ENCODE measurements around the gene FRAS1. TPM values are rescaled to one million over a fixed set of nuclear protein-coding genes. Genes with fewer than 3 reads are reported as not detected.

Gene FRAS1
- total RNA-seq, 3 donors from 2014 or later: 4.9 to 7.5 (median 6.6) TPM

GRCh38 chr4:78418406-78418805 is 361.3 kb downstream of the FRAS1 start:
- DNase-seq (ENCODE audit: low spot score in 2 of 2): no peak

GRCh38 chr4:78423790-78424189 is 366.7 kb downstream of the FRAS1 start:
- H3K27me3 ChIP-seq: no peaks in the 10 kb centered on the region
- DNase-seq (ENCODE audit: low spot score in 2 of 2): no peak
- no peaks in the 10 kb centered on the region for H3K36me3 ChIP-seq
- no peak overlapping the region for H3K4me3 ChIP-seq
- H3K4me1 ChIP-seq: no peaks in the 10 kb centered on the region
- no peak overlapping the region for H3K27ac ChIP-seq
- no peak for TF ChIP-seq CTCF (IDR thresholded peaks at IDR 0.05)
- TF ChIP-seq POLR2AphosphoS5 (IDR thresholded peaks at IDR 0.05): no peak
- no peak for TF ChIP-seq POLR2A (IDR thresholded peaks at IDR 0.05)
- intact Hi-C loops (cut with DNase I; ENCODE audit: low total_unique reads): no loop called here
- H3K9me3 ChIP-seq: no peaks in the 10 kb centered on the region

More at GRCh38 chr4:78418406-78418805, 361.3 kb downstream of the FRAS1 start:
- TF ChIP-seq POLR2A (IDR thresholded peaks at IDR 0.05) (no peak), CTCF (IDR thresholded peaks at IDR 0.05) (no peak), POLR2AphosphoS5 (IDR thresholded peaks at IDR 0.05) (no peak)
- H3K9me3 ChIP-seq: no peaks in the 10 kb centered on the region
- no peak overlapping the region for H3K4me3 ChIP-seq
- intact Hi-C loops (cut with DNase I; ENCODE audit: low total_unique reads): no loop called here
- no peak overlapping the region for H3K27ac ChIP-seq
- H3K4me1 ChIP-seq: no peaks in the 10 kb centered on the region
- H3K27me3 ChIP-seq: no peaks in the 10 kb centered on the region
- no peaks in the 10 kb centered on the region for H3K36me3 ChIP-seq

GRCh38 chr4:78424461-78424860 is 367.3 kb downstream of the FRAS1 start:
- no peaks in the 10 kb centered on the region for H3K36me3 ChIP-seq
- no peak for DNase-seq (ENCODE audit: low spot score in 2 of 2)
- TF ChIP-seq CTCF (IDR thresholded peaks at IDR 0.05) (no peak), POLR2A (IDR thresholded peaks at IDR 0.05) (no peak), POLR2AphosphoS5 (IDR thresholded peaks at IDR 0.05) (no peak)
- H3K4me1 ChIP-seq: no peaks in the 10 kb centered on the region
- no peaks in the 10 kb centered on the region for H3K27me3 ChIP-seq
- H3K27ac ChIP-seq: no peak overlapping the region
- H3K9me3 ChIP-seq: no peaks in the 10 kb centered on the region
- intact Hi-C loops (cut with DNase I; ENCODE audit: low total_unique reads): no loop called here
- H3K4me3 ChIP-seq: no peak overlapping the region

GRCh38 chr4:78426972-78427371 is 369.8 kb downstream of the FRAS1 start:
- intact Hi-C loops (cut with DNase I; ENCODE audit: low total_unique reads): no loop called here
- TF ChIP-seq POLR2A (IDR thresholded peaks at IDR 0.05) (no peak), CTCF (IDR thresholded peaks at IDR 0.05) (no peak), POLR2AphosphoS5 (IDR thresholded peaks at IDR 0.05) (no peak)
- Histone ChIP-seq H3K4me1 (no peaks in the 10 kb centered on the region), H3K36me3 (no peaks in the 10 kb centered on the region), H3K27ac (no peak overlapping the region), H3K4me3 (no peak overlapping the region), H3K27me3 (no peaks in the 10 kb centered on the region), H3K9me3 (no peaks in the 10 kb centered on the region)
- no peak for DNase-seq (ENCODE audit: low spot score in 2 of 2)

GRCh38 chr4:78428996-78429395 is 371.9 kb downstream of the FRAS1 start:
- no peak for DNase-seq (ENCODE audit: low spot score in 2 of 2)
- Histone ChIP-seq H3K4me1 (no peaks in the 10 kb centered on the region), H3K27me3 (no peaks in the 10 kb centered on the region), H3K27ac (no peak overlapping the region), H3K9me3 (no peaks in the 10 kb centered on the region), H3K36me3 (no peaks in the 10 kb centered on the region), H3K4me3 (no peak overlapping the region)
- intact Hi-C loops (cut with DNase I; ENCODE audit: low total_unique reads): no loop called here
- TF ChIP-seq POLR2A (IDR thresholded peaks at IDR 0.05): no peak
- no peak for TF ChIP-seq POLR2AphosphoS5 (IDR thresholded peaks at IDR 0.05)
- TF ChIP-seq CTCF (IDR thresholded peaks at IDR 0.05): no peak

Data from breast epithelium (tissue), 4 donors.